CD8-positive, alpha-beta memory T cell (primary cell): Measurements from ENCODE around the gene LMF1. TPM values are rescaled to one million over a fixed set of nuclear protein-coding genes. Genes with fewer than 3 reads are reported as not detected.
A peak's percentile ranks its signal among the peaks of the same experiment; 100 is the strongest.

Source experiments
- CTCF ChIA-PET: fragments of 350-600 bp; sonication (Branson Sonifier 250); formaldehyde crosslinking; loops from one replicate; lab custom pipeline; 2021; ENCODE audit warnings: antibody characterized with exemption; lab: Charles Lee
- POLR2A ChIA-PET: fragments of 350-600 bp; sonication (Branson Sonifier 250); formaldehyde crosslinking; loops from one replicate; lab custom pipeline; 2021; ENCODE audit warnings: antibody characterized with exemption; lab: Charles Lee
- DNase-seq, 5 donors: peaks; one replicate each; pipeline versions ENCODE4 v3.0.0 to v3.0.0-alpha.2; 2020 to 2022; ENCODE audit warnings: mixed read lengths in 1 of 5
- H3K27ac ChIP-seq: one replicate; pipeline ENCODE4 v1.7.0; 2013; ENCODE audit warnings: low read depth, mild to moderate bottlenecking, low read length, moderate library complexity
- H3K27me3 ChIP-seq: 2 replicates; pipeline ENCODE4 v1.7.0; 2013; ENCODE audit warnings: low read length, mild to moderate bottlenecking; ENCODE audit not compliant: insufficient read depth, poor library complexity, severe bottlenecking
- H3K36me3 ChIP-seq: 2 replicates; pipeline ENCODE4 v1.7.0; 2013; ENCODE audit warnings: mild to moderate bottlenecking, low read length, moderate library complexity; ENCODE audit not compliant: insufficient read depth
- H3K4me1 ChIP-seq: 2 replicates; pipeline ENCODE4 v1.7.0; 2013; ENCODE audit warnings: mild to moderate bottlenecking, low read length, moderate library complexity; ENCODE audit not compliant: insufficient read depth
- H3K4me3 ChIP-seq: 2 replicates; pipeline ENCODE4 v1.7.0; 2013; ENCODE audit warnings: mild to moderate bottlenecking, low read length
- H3K9me3 ChIP-seq: 2 replicates; pipeline ENCODE4 v1.7.0; 2013; ENCODE audit warnings: mild to moderate bottlenecking, low read length
- H3K27ac Mint-ChIP-seq, 8 donors: one replicate each; pipeline ENCODE4 v1.8.0; 2020 to 2021; ENCODE audit warnings: mixed read lengths in 8 of 8, mild to moderate bottlenecking in 6 of 8, inconsistent platforms in 3 of 8, moderate library complexity in 3 of 8
- H3K27me3 Mint-ChIP-seq, 2 donors: one replicate each; pipeline ENCODE4 v1.8.0; 2020 to 2021; ENCODE audit warnings: mixed read lengths in 2 of 2, mild to moderate bottlenecking in 1 of 2, moderate library complexity in 1 of 2
- H3K36me3 Mint-ChIP-seq, 3 donors: one replicate each; pipeline ENCODE4 v1.8.0; 2020 to 2021; ENCODE audit warnings: mixed read lengths in 3 of 3, inconsistent platforms in 1 of 3, mild to moderate bottlenecking in 1 of 3
- H3K4me1 Mint-ChIP-seq, 3 donors: one replicate each; pipeline ENCODE4 v1.8.0; 2020 to 2021; ENCODE audit warnings: mixed read lengths in 3 of 3, inconsistent platforms in 1 of 3, mild to moderate bottlenecking in 1 of 3
- H3K4me3 Mint-ChIP-seq, 7 donors: one replicate each; pipeline ENCODE4 v1.8.0; 2020 to 2021; ENCODE audit warnings: mixed read lengths in 7 of 7, mild to moderate bottlenecking in 6 of 7, moderate library complexity in 4 of 7, inconsistent platforms in 2 of 7
- H3K9me3 Mint-ChIP-seq, 5 donors: one replicate each; pipeline ENCODE4 v1.8.0; 2020 to 2022; ENCODE audit warnings: mixed read lengths in 5 of 5, mild to moderate bottlenecking in 3 of 5, moderate library complexity in 2 of 5, inconsistent platforms in 1 of 5
- polyA plus RNA-seq: library from polyadenylated mRNA; unstranded; fragments of 300-500 nt; fragmentation: Illumina TruSeq; gene quantifications from one replicate; pipeline ENCODE4 v1.2.3, GENCODE V29; 2021
- total RNA-seq, 2 experiments: library from RNA; stranded (reverse); gene quantifications; one replicate each; pipeline ENCODE4 v1.2.3, GENCODE V29; 2021

The LMF1 gene
- total and polyA plus RNA-seq, 3 experiments from 2014 or later, result 11.7 to 15.8 (median 14.0) TPM

DNA sequence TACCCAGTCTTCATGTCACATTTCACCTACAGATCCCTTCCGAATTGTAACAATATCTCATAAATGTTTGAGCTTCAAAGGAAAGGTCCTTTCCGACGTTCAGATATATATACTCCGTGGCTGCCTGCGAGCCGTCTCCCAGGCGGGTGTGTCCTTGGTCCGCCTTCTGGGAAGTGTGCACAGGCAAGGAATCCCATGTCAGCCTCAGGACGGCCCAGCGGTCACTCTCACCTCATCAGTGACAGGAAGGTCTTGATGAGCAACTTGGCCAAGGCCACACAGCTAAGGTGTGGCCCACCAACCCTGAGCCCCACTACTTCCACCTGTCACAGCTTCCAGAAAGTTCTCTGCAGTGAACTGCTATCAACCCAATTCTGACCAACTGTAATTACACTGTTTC is 4.3 kb downstream of the LMF1 start:
- Histone ChIP-seq H3K27ac (no peak overlapping the region), H3K27me3 (no peaks in the 10 kb centered on the region), H3K4me1 (peaks cover 29% of the 10 kb centered on the region), H3K36me3 (no peaks in the 10 kb centered on the region), H3K4me3 (no peak overlapping the region), H3K9me3 (no peaks in the 10 kb centered on the region)
- no peaks in the 10 kb centered on the region for H3K9me3 Mint-ChIP-seq
- no peaks in the 10 kb centered on the region for H3K27me3 Mint-ChIP-seq
- peak in 1 of 5 donors; percentile 24 for DNase-seq
- H3K27ac Mint-ChIP-seq, result peak overlapping the region in 2 of 8 donors; percentile 75 to 78
- H3K4me3 Mint-ChIP-seq, result peak overlapping the region in 2 of 7 donors; percentile 21 to 24
- peaks cover 37 to 66% (median 55%) of the 10 kb centered on the region in 3 donors for H3K4me1 Mint-ChIP-seq
- H3K36me3 Mint-ChIP-seq, result peaks cover 4 to 43% (median 9%) of the 10 kb centered on the region in 3 donors
- ChIA-PET POLR2A (no interaction called here), CTCF (interaction anchor here (1.4 kb wide), 1 partner anchor 12 kb away, joined by 3 read pairs; no protein-coding TSS in a partner anchor)

- no peak overlapping the region for H3K4me3 ChIP-seq
- peak in 1 of 5 donors; percentile 46 for DNase-seq
- CTCF ChIA-PET, result interaction anchor here (1.4 kb wide), 1 partner anchor 13 kb away, joined by 3 read pairs; no protein-coding TSS in a partner anchor
- Mint-ChIP-seq H3K36me3 (peaks cover 4 to 43% (median 9%) of the 10 kb centered on the region in 3 donors), H3K4me3 (peak overlapping the region in 2 of 7 donors; percentile 17 to 86), H3K27ac (peak overlapping the region in 3 of 8 donors; percentile 33 to 91 (median 43)), H3K4me1 (peaks cover 35 to 64% (median 52%) of the 10 kb centered on the region in 3 donors), H3K27me3 (no peaks in the 10 kb centered on the region), H3K9me3 (no peaks in the 10 kb centered on the region)
- H3K27me3 ChIP-seq, result no peaks in the 10 kb centered on the region
- no peaks in the 10 kb centered on the region for H3K9me3 ChIP-seq
- no peaks in the 10 kb centered on the region for H3K36me3 ChIP-seq
- POLR2A ChIA-PET, result interaction anchor here (0.6 kb wide), 1 partner anchor 442 kb away, joined by 4 read pairs; no protein-coding TSS in a partner anchor
- peaks cover 24% of the 10 kb centered on the region for H3K4me1 ChIP-seq
- no peak overlapping the region for H3K27ac ChIP-seq
Measured at GRCh38 chr16:966035-966434, 4.7 kb downstream of the LMF1 start.

DNA sequence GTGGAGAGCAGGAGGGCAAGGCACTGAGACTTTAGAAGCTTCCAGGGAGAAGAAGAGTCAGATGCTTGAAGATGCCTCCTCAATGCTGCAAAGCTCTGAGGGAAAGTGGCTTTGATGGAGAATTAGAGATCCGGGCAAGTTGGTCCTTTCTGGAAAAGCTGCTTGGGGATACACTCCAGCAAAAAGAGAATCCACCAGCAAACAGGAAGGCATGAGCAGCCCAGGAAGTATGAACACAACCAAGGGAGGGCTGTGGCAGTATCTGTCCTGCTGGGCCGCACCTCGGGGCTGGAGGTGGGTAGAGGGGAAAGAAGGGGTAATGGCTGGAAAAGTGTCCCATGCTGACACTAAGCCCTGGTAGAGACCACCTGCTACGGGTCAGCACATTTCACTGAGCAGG is 5.3 kb downstream of the LMF1 start:
- Histone ChIP-seq H3K27me3 (no peaks in the 10 kb centered on the region), H3K4me3 (no peak overlapping the region), H3K9me3 (no peaks in the 10 kb centered on the region), H3K36me3 (no peaks in the 10 kb centered on the region), H3K4me1 (peaks cover 23% of the 10 kb centered on the region), H3K27ac (no peak overlapping the region)
- Mint-ChIP-seq H3K27ac (peak overlapping the region in 5 of 8 donors; percentile 33 to 95 (median 84)), H3K36me3 (peaks cover 4 to 43% (median 9%) of the 10 kb centered on the region in 3 donors), H3K9me3 (no peaks in the 10 kb centered on the region), H3K4me1 (peaks cover 35 to 64% (median 52%) of the 10 kb centered on the region in 3 donors), H3K27me3 (no peaks in the 10 kb centered on the region), H3K4me3 (peak overlapping the region in 2 of 7 donors; percentile 17 to 86)
- ChIA-PET CTCF (no interaction called here), POLR2A (interaction anchor here (0.6 kb wide), 1 partner anchor 442 kb away, joined by 4 read pairs; no protein-coding TSS in a partner anchor)
- peak in 1 of 5 donors; percentile 19 for DNase-seq

GRCh38 chr16:965036-965395 is 5.8 kb downstream of the LMF1 start:
- Mint-ChIP-seq H3K36me3 (peaks cover 4 to 43% (median 9%) of the 10 kb centered on the region in 3 donors), H3K4me3 (peak overlapping the region in 5 of 7 donors; percentile 58 to 79 (median 69)), H3K27ac (peak overlapping the region; percentile 69 to 95 (median 88)), H3K27me3 (no peaks in the 10 kb centered on the region), H3K4me1 (peaks cover 35 to 63% (median 52%) of the 10 kb centered on the region in 3 donors), H3K9me3 (no peaks in the 10 kb centered on the region)
- DNase-seq, result no peak
- ChIA-PET CTCF (interaction anchor here (0.9 to 1.0 kb wide), 3 partner anchors 16 to 92 kb away, joined by 3 to 5 read pairs (median 3); partner anchors contain the start of gene SOX8), POLR2A (interaction anchor here (1.2 to 1.8 kb wide), 2 partner anchors 16 to 32 kb away, joined by 4 to 12 read pairs; partner anchors contain the start of gene SOX8)
- Histone ChIP-seq H3K27ac (no peak overlapping the region), H3K4me1 (peaks cover 22% of the 10 kb centered on the region), H3K9me3 (no peaks in the 10 kb centered on the region), H3K4me3 (no peak overlapping the region), H3K36me3 (no peaks in the 10 kb centered on the region), H3K27me3 (no peaks in the 10 kb centered on the region)

DNA sequence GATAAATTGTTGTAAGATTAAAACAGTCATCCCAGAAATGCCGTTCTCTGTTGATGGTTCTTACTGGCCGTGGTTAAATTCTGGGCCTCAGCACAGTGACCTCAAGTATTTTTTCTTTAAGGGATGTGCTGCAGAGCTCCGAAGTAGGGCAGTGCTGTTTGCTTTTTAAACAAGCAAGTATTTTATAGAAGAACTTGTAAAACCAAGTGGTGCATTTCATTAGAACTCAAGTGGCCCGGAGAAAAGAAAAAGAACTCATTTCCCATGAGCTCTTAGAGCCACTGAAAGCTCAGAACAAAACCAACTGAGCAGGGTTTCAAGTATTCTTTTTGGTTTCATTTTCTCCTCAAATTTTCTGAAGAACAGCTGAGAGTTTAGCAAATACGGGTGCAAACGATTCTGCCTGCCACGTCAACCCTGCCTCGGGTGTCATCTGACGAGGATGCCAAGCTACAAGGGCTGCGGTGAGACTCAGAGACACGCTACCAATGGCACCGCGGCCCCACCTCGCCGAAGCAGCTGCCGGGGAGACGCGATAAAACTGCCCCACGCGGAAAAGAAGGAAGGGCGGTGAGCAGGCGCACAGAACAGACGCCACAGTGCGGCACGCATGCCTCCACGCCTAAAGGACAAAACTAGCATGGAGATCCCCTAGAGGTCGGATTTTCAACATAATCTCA is 6.3 kb downstream of the LMF1 start:
- Histone ChIP-seq H3K9me3 (no peaks in the 10 kb centered on the region), H3K27me3 (no peaks in the 10 kb centered on the region), H3K36me3 (no peaks in the 10 kb centered on the region), H3K4me3 (no peak overlapping the region), H3K27ac (no peak overlapping the region), H3K4me1 (peaks cover 16% of the 10 kb centered on the region)
- Mint-ChIP-seq H3K36me3 (peaks cover 4 to 43% (median 9%) of the 10 kb centered on the region in 3 donors), H3K27ac (peak overlapping the region; percentile 76 to 95 (median 90)), H3K9me3 (no peaks in the 10 kb centered on the region), H3K4me3 (peak overlapping the region; percentile 58 to 89 (median 71)), H3K27me3 (no peaks in the 10 kb centered on the region), H3K4me1 (peaks cover 38 to 64% (median 49%) of the 10 kb centered on the region in 3 donors)
- DNase-seq, result peak in 4 of 5 donors; percentile 48 to 87 (median 60)
- ChIA-PET POLR2A (interaction anchor here (0.6 to 1.8 kb wide), 5 partner anchors 10 to 243 kb away, joined by 3 to 12 read pairs (median 3); partner anchors contain the start of genes ANTKMT and SOX8), CTCF (interaction anchor here (0.6 to 1.0 kb wide), 4 partner anchors 17 to 93 kb away, joined by 3 to 5 read pairs (median 3); partner anchors contain the start of gene SOX8)

GRCh38 chr16:963913-964312 is 6.9 kb downstream of the LMF1 start:
- Histone ChIP-seq H3K4me1 (peaks cover 14% of the 10 kb centered on the region), H3K36me3 (no peaks in the 10 kb centered on the region), H3K27me3 (no peaks in the 10 kb centered on the region), H3K4me3 (no peak overlapping the region), H3K9me3 (no peaks in the 10 kb centered on the region), H3K27ac (no peak overlapping the region)
- H3K9me3 Mint-ChIP-seq, result no peaks in the 10 kb centered on the region
- H3K4me3 Mint-ChIP-seq, result peak overlapping the region; percentile 58 to 89 (median 71)
- peak overlapping the region; percentile 68 to 95 (median 88) for H3K27ac Mint-ChIP-seq
- H3K27me3 Mint-ChIP-seq, result no peaks in the 10 kb centered on the region
- peaks cover 38 to 66% (median 44%) of the 10 kb centered on the region in 3 donors for H3K4me1 Mint-ChIP-seq
- ChIA-PET CTCF (interaction anchor here (0.6 to 1.0 kb wide), 4 partner anchors 18 to 93 kb away, joined by 3 to 5 read pairs (median 3); partner anchors contain the start of gene SOX8), POLR2A (interaction anchor here (0.6 to 1.8 kb wide), 5 partner anchors 9 to 242 kb away, joined by 3 to 12 read pairs (median 3); partner anchors contain the start of genes ANTKMT and SOX8)
- peaks cover 4 to 43% (median 9%) of the 10 kb centered on the region in 3 donors for H3K36me3 Mint-ChIP-seq
- peak in 1 of 5 donors; percentile 42 for DNase-seq

- H3K27ac Mint-ChIP-seq, result peak overlapping the region in 7 of 8 donors; percentile 47 to 94 (median 84)
- DNase-seq, result peak in 1 of 5 donors; percentile 41
- no peaks in the 10 kb centered on the region for H3K27me3 Mint-ChIP-seq
- H3K36me3 Mint-ChIP-seq, result peaks cover 4 to 36% (median 9%) of the 10 kb centered on the region in 3 donors
- H3K4me1 Mint-ChIP-seq, result peaks cover 31 to 61% (median 37%) of the 10 kb centered on the region in 3 donors
- POLR2A ChIA-PET, result interaction anchor here (1.4 to 1.8 kb wide), 2 partner anchors 9 to 18 kb away, joined by 3 to 12 read pairs; partner anchors contain the start of gene SOX8
- Histone ChIP-seq H3K9me3 (no peaks in the 10 kb centered on the region), H3K27me3 (no peaks in the 10 kb centered on the region), H3K4me3 (no peak overlapping the region), H3K27ac (no peak overlapping the region), H3K36me3 (no peaks in the 10 kb centered on the region), H3K4me1 (peaks cover 14% of the 10 kb centered on the region)
- CTCF ChIA-PET, result no interaction called here
- H3K4me3 Mint-ChIP-seq, result peak overlapping the region; percentile 58 to 89 (median 71)
- H3K9me3 Mint-ChIP-seq, result no peaks in the 10 kb centered on the region
Measured at GRCh38 chr16:962901-963814, 7.6 kb downstream of the LMF1 start.
